Pancreas (tissue), 10 donors: ENCODE measurements around the gene DIP2C. TPM values are rescaled to one million over a fixed set of nuclear protein-coding genes. Genes with fewer than 3 reads are reported as not detected.

ENCODE experiments used
- ATAC-seq, 4 donors: fragments of 200-7000 bp; cut with Tn5 transposase; one replicate each; pipeline versions ENCODE4 v1.8.0 to v1.9.1; 2020; ENCODE audit warnings: mild to moderate bottlenecking in 4 of 4, moderate library complexity in 4 of 4
- DNase-seq, 6 donors: peaks; one replicate each; pipeline ENCODE4 v3.0.0-alpha.2; 2020
- FAIRE-seq: peaks from 2 replicates; lab custom pipeline; 2012; peaks lifted over from hg19 to GRCh38; lab: Jason Lieb, UNC
- H3K27ac ChIP-seq, 4 donors: fragments of 200-600 bp; sonication (generic); 1 replicate in 3 of 4; 2 replicates in 1 of 4; pipeline versions ENCODE4 v1.5.0 to v1.8.0; 2020
- H3K27me3 ChIP-seq, 4 donors: fragments of 200-600 bp; one replicate each; pipeline ENCODE4 v1.8.0; 2021
- H3K36me3 ChIP-seq, 3 donors: fragments of 200-600 bp; sonication (generic) in 1 of 3; one replicate each; pipeline versions ENCODE4 v1.5.0 to v1.8.0; 2020 to 2021
- H3K4me1 ChIP-seq, 3 donors: fragments of 200-600 bp; one replicate each; pipeline ENCODE4 v1.8.0; 2021
- H3K4me3 ChIP-seq, 4 donors: fragments of 200-600 bp; sonication (generic) in 2 of 4; one replicate each; pipeline versions ENCODE4 v1.5.0 to v1.8.0; 2020 to 2021
- H3K9me3 ChIP-seq, 4 donors: fragments of 200-600 bp; one replicate each; pipeline ENCODE4 v1.8.0; 2021
- CTCF ChIP-seq, 4 donors: fragments of 200-600 bp; sonication (generic) in 3 of 4; IDR thresholded peaks; one replicate each; pipeline versions ENCODE4 v1.5.0 to v1.8.0; 2021; ENCODE audit warnings: antibody characterized with exemption in 4 of 4
- WGBS, 2 donors: extraction: QIAGEN DNeasy Blood & Tissue Kit; methylation state at CpG; one replicate each; pipeline ENCODE4 v1.1.7; 2013; 5-methylcytosine and 5-hydroxymethylcytosine counted together
- intact Hi-C, 3 donors: fragments of 100-400 bp; cut with DNase I; formaldehyde crosslinking; loops; one replicate each; pipeline versions ENCODE4 v1.11.1 to v1.14.2; 2022
- polyA plus RNA-seq, 2 donors: library from polyadenylated mRNA; stranded (reverse); fragments of 200-250 nt; gene quantifications; one replicate each; pipeline ENCODE4 v1.2.3, GENCODE V29; 2013
- total RNA-seq, 6 donors: library from RNA; stranded (reverse); fragmentation: NEBNext Ultra II Directional in 4 of 6; extraction: Animal tissue kit (Norgen Biotek cat#: 25700) in 4 of 6; gene quantifications; one replicate each; pipeline versions ENCODE4 v1.2.1 to v1.2.4, GENCODE V29; 2021 to 2023
- donor health status: healthy with polysubstance abuse.
- donor health status: DM: no; HTN: no; CAD: no; lungs with moderate emphysema.
- donor health status: DM: no; HTN: no; CAD: no.
- donor health status: control.
- donor health status: control.
- donor health status: Bipolar disorder and iron deficiency.
- donor health status: DM: yes; HTN: yes; CAD: no.
- donor health status: DM: no; HTN: no; CAD: no.
- donor health status: DM: no; HTN: no; CAD: no.
- donor health status: DM: yes; HTN: yes; CAD: no.

The DIP2C gene
- total and polyA plus RNA-seq, 8 donors = 4.3 to 11.8 (median 7.3) TPM

GRCh38 chr10:478471-479245, 210.8 kb downstream of the DIP2C start:
- DNase-seq (no peak), FAIRE-seq (no peak), ATAC-seq (no peak)
- 95% methylated on average over 21 of the region's 21 CpGs for WGBS, 2 donors
- no peak for TF ChIP-seq CTCF (IDR thresholded peaks at IDR 0.05)
- no peaks in the 10 kb centered on the region for H3K9me3 ChIP-seq
- H3K4me1 ChIP-seq = peaks cover 0 to 5% (median 0%) of the 10 kb centered on the region in 3 donors
- no peak overlapping the region for H3K4me3 ChIP-seq
- no peak overlapping the region for H3K27ac ChIP-seq
- no peaks in the 10 kb centered on the region for H3K27me3 ChIP-seq
- intact Hi-C loops = no loop called here
- peaks cover 0 to 3% (median 0%) of the 10 kb centered on the region in 3 donors for H3K36me3 ChIP-seq

- no peaks in the 10 kb centered on the region for H3K36me3 ChIP-seq
- ATAC-seq (no peak), FAIRE-seq (no peak), DNase-seq (no peak)
- H3K27ac ChIP-seq = no peak overlapping the region
- peaks cover 0 to 5% (median 0%) of the 10 kb centered on the region in 3 donors for H3K4me1 ChIP-seq
- intact Hi-C loops = no loop called here
- H3K9me3 ChIP-seq = no peaks in the 10 kb centered on the region
- WGBS, 2 donors = 94 to 97% methylated on average over 3 of the region's 3 CpGs
- H3K4me3 ChIP-seq = no peak overlapping the region
- H3K27me3 ChIP-seq = no peaks in the 10 kb centered on the region
- TF ChIP-seq CTCF (IDR thresholded peaks at IDR 0.05) = no peak
These were observed 211.8 kb downstream of the DIP2C start for GRCh38 chr10:477620-478019.

GRCh38 chr10:476455-476780, 213.1 kb downstream of the DIP2C start:
- H3K9me3 ChIP-seq = no peaks in the 10 kb centered on the region
- no peak for TF ChIP-seq CTCF (IDR thresholded peaks at IDR 0.05)
- no peaks in the 10 kb centered on the region for H3K27me3 ChIP-seq
- FAIRE-seq = no peak
- DNase-seq = no peak
- ATAC-seq = no peak
- no peak overlapping the region for H3K27ac ChIP-seq
- H3K4me3 ChIP-seq = no peak overlapping the region
- H3K4me1 ChIP-seq = peaks cover 0 to 5% (median 0%) of the 10 kb centered on the region in 3 donors
- WGBS, 2 donors = 93 to 98% methylated on average over 6 of the region's 6 CpGs
- no peaks in the 10 kb centered on the region for H3K36me3 ChIP-seq
- intact Hi-C loops = no loop called here

GRCh38 chr10:475709-476454, 213.6 kb downstream of the DIP2C start:
- Histone ChIP-seq H3K36me3 (peaks cover 0 to 4% (median 0%) of the 10 kb centered on the region in 3 donors), H3K27ac (no peak overlapping the region), H3K27me3 (no peaks in the 10 kb centered on the region), H3K4me1 (peaks cover 0 to under 1% (median 0%) of the 10 kb centered on the region in 3 donors), H3K9me3 (no peaks in the 10 kb centered on the region), H3K4me3 (no peak overlapping the region)
- DNase-seq (no peak), ATAC-seq (no peak), FAIRE-seq (no peak)
- no peak for TF ChIP-seq CTCF (IDR thresholded peaks at IDR 0.05)
- 84 to 86% methylated on average over 23 of the region's 23 CpGs for whole genome bisulfite sequencing, 2 donors
- intact Hi-C loops = no loop called here
